GM12878 (cell line): ENCODE results near the gene SLC7A1. TPM values are rescaled to one million over a fixed set of nuclear protein-coding genes. Genes with fewer than 3 reads are reported as not detected.

ENCODE experiments used
- ATAC-seq: fragments of 200-7000 bp; cut with Tn5 transposase; 3 replicates; pipeline ENCODE4 v1.9.1; 2020; ENCODE audit warnings: mild to moderate bottlenecking, moderate library complexity
- BruUV-seq: library from RNA; stranded (reverse); fragments of 400-500 nt; replicated peaks from 2 replicates; lab custom pipeline; 2021; lab: Mats Ljungman, UMichigan
- CTCF ChIA-PET: fragments of 300-600 bp; sonication (Branson Sonifier 250); formaldehyde crosslinking; extraction: SDS; loops from one replicate; lab custom pipeline; 2021; ENCODE audit warnings: inconsistent platforms; lab: Yijun Ruan, JAX
- POLR2A ChIA-PET: fragments of 350-600 bp; formaldehyde crosslinking; extraction: SDS; loops from one replicate; lab custom pipeline; 2021; ENCODE audit warnings: inconsistent platforms; lab: Charles Lee
- RAD21 ChIA-PET: fragments of 300-600 bp; sonication (Branson Sonifier 250); formaldehyde crosslinking; loops from one replicate; lab custom pipeline; 2023; ENCODE audit warnings: antibody characterized with exemption; ENCODE audit not compliant: unreplicated experiment; lab: Charles Lee
- SMC1A ChIA-PET: fragments of 300-600 bp; sonication (Branson Sonifier 250); formaldehyde crosslinking; loops from one replicate; lab custom pipeline; 2023; ENCODE audit not compliant: unreplicated experiment, uncharacterized antibody; lab: Charles Lee
- DNase-seq: peaks from one replicate; pipeline ENCODE4 v3.0.0-alpha.2; 2011; ENCODE audit warnings: low read depth, low spot score
- FAIRE-seq: peaks from 3 replicates; lab custom pipeline; 2011; peaks lifted over from hg19 to GRCh38; lab: Jason Lieb, UNC
- H2AFZ ChIP-seq: 2 replicates; pipeline ENCODE4 v1.6.0; 2011; ENCODE audit warnings: low read depth, low read length, control low read depth; ENCODE audit not compliant: control insufficient read depth
- H3K27ac ChIP-seq: 2 replicates; pipeline ENCODE4 v1.5.1; 2011; ENCODE audit warnings: control low read depth; ENCODE audit not compliant: control insufficient read depth, insufficient read depth
- H3K27me3 ChIP-seq, 2 experiments: replicated peaks in 1 of 2; 2 replicates each; pipeline versions ENCODE4 v1.6.0 to v1.6.1; 2011; ENCODE audit warnings: low read length in 1 of 2; ENCODE audit not compliant: control insufficient read depth in 2 of 2, insufficient read depth in 2 of 2
- H3K36me3 ChIP-seq, 2 experiments: 2 replicates each; pipeline ENCODE4 v1.5.1; 2011; ENCODE audit warnings: low read length in 1 of 2; ENCODE audit not compliant: control insufficient read depth in 2 of 2, insufficient read depth in 2 of 2
- H3K4me1 ChIP-seq: 2 replicates; pipeline ENCODE4 v1.6.1; 2011; ENCODE audit warnings: mild to moderate bottlenecking, low read length, moderate library complexity, mixed read lengths; ENCODE audit not compliant: control insufficient read depth, insufficient read depth
- H3K4me2 ChIP-seq: 2 replicates; pipeline ENCODE4 v1.6.0; 2011; ENCODE audit warnings: control low read depth; ENCODE audit not compliant: control insufficient read depth, insufficient read depth
- H3K4me3 ChIP-seq: fragments of 200-600 bp; sonication (generic); 2 replicates; pipeline ENCODE4 v1.5.1; 2016
- H3K79me2 ChIP-seq: 2 replicates; pipeline ENCODE4 v1.6.0; 2011; ENCODE audit warnings: low read length; ENCODE audit not compliant: control insufficient read depth, insufficient read depth
- H3K9ac ChIP-seq: 2 replicates; pipeline ENCODE4 v1.8.0; 2011; ENCODE audit warnings: low read length, control low read depth, mixed read lengths; ENCODE audit not compliant: control insufficient read depth, insufficient read depth
- H3K9me3 ChIP-seq: replicated peaks from 3 replicates; pipeline ENCODE4 v1.5.1; 2011; ENCODE audit warnings: mild to moderate bottlenecking, low read length; ENCODE audit not compliant: control insufficient read depth, insufficient read depth
- H4K20me1 ChIP-seq: 2 replicates; pipeline ENCODE4 v1.6.0; 2011; ENCODE audit not compliant: control insufficient read depth, insufficient read depth
- HSF1 ChIP-seq: fragments of 150-350 bp; IDR thresholded peaks from 2 replicates; pipeline ENCODE4 v1.6.1; 2014; ENCODE audit warnings: mild to moderate bottlenecking, low read depth, low read length
- NFIC ChIP-seq: IDR thresholded peaks from 2 replicates; pipeline ENCODE4 v1.6.1; 2012; ENCODE audit warnings: low read depth, mild to moderate bottlenecking, inconsistent platforms, low read length, moderate library complexity
- NR2C1 ChIP-seq: fragments of 450-650 bp; IDR thresholded peaks from 2 replicates; pipeline ENCODE4 v1.6.1; 2017; ENCODE audit warnings: antibody characterized with exemption, mild to moderate bottlenecking, moderate library complexity
- NR2C2 ChIP-seq: IDR thresholded peaks from 2 replicates; pipeline ENCODE4 v1.6.1; 2011; ENCODE audit warnings: borderline replicate concordance, low read depth; ENCODE audit not compliant: control insufficient read depth, insufficient read length
- POLR2AphosphoS5 ChIP-seq: IDR thresholded peaks from 2 replicates; pipeline ENCODE4 v1.6.1; 2011; ENCODE audit warnings: mild to moderate bottlenecking, low read length, inconsistent platforms
- SKIL ChIP-seq: fragments of 450-650 bp; IDR thresholded peaks from 2 replicates; pipeline ENCODE4 v1.6.1; 2017; ENCODE audit warnings: mild to moderate bottlenecking, low read depth, inconsistent platforms; ENCODE audit not compliant: poor library complexity, severe bottlenecking
- SUZ12 ChIP-seq: fragments of 200-600 bp; sonication (generic); IDR thresholded peaks from one replicate; pipeline ENCODE4 v1.6.1; 2018; ENCODE audit warnings: antibody characterized with exemption, mild to moderate bottlenecking; ENCODE audit not compliant: unreplicated experiment
- ZSCAN29 ChIP-seq: fragments of 450-650 bp; IDR thresholded peaks from 2 replicates; pipeline ENCODE4 v1.6.1; 2017; ENCODE audit warnings: mild to moderate bottlenecking, moderate library complexity
- WGBS: methylation state at CpG from one replicate; pipeline ENCODE4 v1.1.6; 2016; ENCODE audit warnings: low lambda C conversion rate; ENCODE audit not compliant: insufficient replicate concordance, insufficient coverage; ENCODE audit errors: missing lambda C conversion rate; 5-methylcytosine and 5-hydroxymethylcytosine counted together
- in situ Hi-C: fragments of 300-500 bp; cut with MboI; formaldehyde crosslinking; loops from 9 replicates; pipeline ENCODE4 v1.14.3; 2018; ENCODE audit warnings: mixed read lengths
- intact Hi-C: fragments of 100-400 bp; cut with micrococcal nuclease; formaldehyde crosslinking; loops from one replicate; pipeline ENCODE4 v1.14.2; 2022; ENCODE audit not compliant: unreplicated experiment
- polyA plus RNA-seq, 11 experiments: library from polyadenylated mRNA; depleted of rRNA in 4 of 11; unstranded in 6 of 11; stranded (reverse) in 5 of 11; fragments of >200 nt; fragmentation: Nextera tagmentation in 4 of 11; fragmentation: Illumina TruSeq in 1 of 11; extraction: Ambion mirVana in 4 of 11; extraction: Trizol in 1 of 11; gene quantifications; 1 replicate in 1 of 11; 2 replicates in 10 of 11; pipeline versions ENCODE4 v1.2.1 to v1.2.3, GENCODE V29; 2011 to 2016; ENCODE audit warnings: inconsistent platforms in 2 of 11, missing spikeins in 2 of 11, low read depth in 1 of 11
- total RNA-seq, 4 experiments: library from RNA; depleted of rRNA in 3 of 4; stranded (reverse); fragments of >200 nt in 3 of 4; fragmentation: Illumina TruSeq in 1 of 4; extraction: Trizol in 1 of 4; gene quantifications; 2 replicates each; pipeline versions ENCODE4 v1.2.1 to v1.2.3, GENCODE V29; 2013 to 2021

The SLC7A1 gene
- total and polyA plus RNA-seq, 10 of the 15 experiments (the other 5 are each of a cell fraction or from before 2014, with no cell fraction given) = 6.4 to 91.7 (median 23.4) TPM

- Histone ChIP-seq H3K4me3 (no peak overlapping the region), H3K79me2 (peaks cover 26% of the 10 kb centered on the region), H3K36me3 (no peaks in the 10 kb centered on the region), H3K9ac (no peak overlapping the region), H3K27ac (no peak overlapping the region), H4K20me1 (0 out of 2 replicates have a peak, but pooled peaks cover 2% of the 10 kb centered on the region), H2AFZ (no peak overlapping the region)
- intact Hi-C loops = loop anchor here (10.0 kb wide), 1 partner anchor 247 kb away; no protein-coding TSS in a partner anchor
- POLR2A ChIA-PET = no interaction called here
- no TSS peak for BruUV-seq
- TF ChIP-seq SUZ12 = no peak
- no peak for TF ChIP-seq NR2C1
- TF ChIP-seq SKIL = no peak
- no peak for TF ChIP-seq POLR2AphosphoS5
- TF ChIP-seq NFIC = no peak
- TF ChIP-seq ZSCAN29 = no peak
- no peak for TF ChIP-seq HSF1
- TF ChIP-seq NR2C2 = no peak
- TF ChIP-seq, all 136 proteins: peak for 0
- DNase-seq (no peak), FAIRE-seq (no peak), ATAC-seq (no peak)
- H3K4me2 ChIP-seq = no peak overlapping the region
- ChIA-PET SMC1A (no interaction called here), RAD21 (no interaction called here), CTCF (no interaction called here)
- no peaks in the 10 kb centered on the region for H3K9me3 ChIP-seq
- H3K27me3 ChIP-seq = no peaks in the 10 kb centered on the region
- in situ Hi-C loops = no loop called here
- 92% methylated on average over 3 of the region's 3 CpGs for WGBS
- H3K4me1 ChIP-seq = peaks cover 1% of the 10 kb centered on the region; the same call in 1 of the 2 replicates
Measured at GRCh38 chr13:29597706-29598105, 2.2 kb upstream of the SLC7A1 start.
